ENCODE measurements around the gene RSL1D1. TPM values are rescaled to one million over a fixed set of nuclear protein-coding genes. Genes with fewer than 3 reads are reported as not detected.

RSL1D1 gene
- total and polyA plus RNA-seq, 2 of the 8 experiments (the other 6 are each of a cell fraction or from before 2014, with no cell fraction given), result 41.3 to 292 TPM

DNA sequence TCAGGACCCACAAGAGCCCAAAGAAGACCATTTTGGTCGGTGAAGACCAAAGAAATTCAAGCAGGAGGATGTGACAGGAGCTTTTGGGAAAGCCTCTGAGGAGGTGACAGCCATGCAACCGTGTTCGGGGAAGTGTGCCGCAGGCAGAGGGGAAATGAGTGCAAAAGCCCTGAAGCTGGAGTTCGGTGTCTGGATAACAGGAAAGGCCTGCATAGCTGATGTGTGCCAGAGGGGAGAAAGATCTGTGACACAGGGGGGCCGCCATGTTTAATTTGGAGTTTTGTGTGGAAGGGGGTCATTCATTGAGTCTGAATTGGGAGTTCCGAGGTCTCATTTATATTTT, 53.4 kb downstream of the RSL1D1 start:
- peaks cover 8 to 33% of the 10 kb centered on the region in 2 experiments for H3K79me2 ChIP-seq (ENCODE audit: control insufficient read depth in 1 of 2, insufficient read depth in 2 of 2, low read length in 2 of 2)
- peaks cover 0 to 5% of the 10 kb centered on the region in 2 experiments for H4K20me1 ChIP-seq (replicated peaks in 1 of 2; ENCODE audit: control insufficient read depth in 1 of 2, insufficient read depth in 2 of 2, low read length in 2 of 2)
- H2AK5ac ChIP-seq (ENCODE audit: low read depth, low read length), result no peak overlapping the region
- no peaks in the 10 kb centered on the region; a peak in 1 of 8 replicates for H3K36me3 ChIP-seq (ENCODE audit: control insufficient read depth in 2 of 4, insufficient read depth in 4 of 4, low read length in 3 of 4)
- H3K27me3 ChIP-seq (replicated peaks in 1 of 4; ENCODE audit: control insufficient read depth in 3 of 4, extremely low read depth in 1 of 4, insufficient read depth in 3 of 4, low read length in 3 of 4), result no peaks in the 10 kb centered on the region
- H3K4ac ChIP-seq (replicated peaks; ENCODE audit: insufficient read length, low read depth, low read length), result no peak overlapping the region
- no peak overlapping the region for H3K23ac ChIP-seq (ENCODE audit: insufficient read length)
- H3K27ac ChIP-seq (ENCODE audit: low read depth, low read length), result peak overlapping the region; percentile 81
- H3K4me1 ChIP-seq (replicated peaks in 1 of 4; ENCODE audit: control insufficient read depth in 3 of 4, insufficient read depth in 4 of 4, low read length in 3 of 4), result peaks cover 0 to 6% (median 3%) of the 10 kb centered on the region in 4 experiments; a peak in 4 of 7 replicates
- H2BK120ac ChIP-seq (replicated peaks; ENCODE audit: low read depth, low read length), result no peak overlapping the region
- peaks cover 13% of the 10 kb centered on the region; the same call in 1 of the 2 replicates for H3K79me1 ChIP-seq (ENCODE audit: low read depth, low read length)
- H4K5ac ChIP-seq (ENCODE audit: insufficient read length, low read depth, low read length), result no peak overlapping the region
- peak overlapping the region; percentile 75 to 92 for H3K4me2 ChIP-seq (ENCODE audit: insufficient read depth in 1 of 2, low read depth in 2 of 2, low read length in 2 of 2)
- peak overlapping the region; percentile 63 for H3K18ac ChIP-seq (ENCODE audit: extremely low read depth, low read length)
- DNase-seq (ENCODE audit: low read depth in 1 of 2, low spot score in 2 of 2) (no peak), FAIRE-seq (no peak)
- peaks cover 4% of the 10 kb centered on the region; the same call in 1 of the 2 replicates for H3K23me2 ChIP-seq (ENCODE audit: low read depth, low read length)
- no peak overlapping the region for H3K56ac ChIP-seq (replicated peaks; ENCODE audit: insufficient read length, low read depth, low read length)
- H3K9me3 ChIP-seq (ENCODE audit: insufficient read depth in 2 of 2, low read depth in 1 of 2, low read length in 1 of 2), result no peaks in the 10 kb centered on the region
- peak overlapping the region; percentile 65 to 84 (median 78) for H3K9ac ChIP-seq (replicated peaks in 1 of 4; ENCODE audit: extremely low read depth in 1 of 4, low read depth in 3 of 4, low read length in 3 of 4)
- CTCF ChIA-PET (ENCODE audit: partially characterized antibody), result interaction anchor here (0.9 to 2.4 kb wide), 14 partner anchors 11 to 362 kb away, joined by 3 to 14 read pairs (median 4); no protein-coding TSS in a partner anchor
- 23% methylated on average over 7 of the region's 7 CpGs; no CpG with 5 or more reads in 1 of the 2 experiments for WGBS, 2 experiments (ENCODE audit: extremely low coverage in 1 of 2, insufficient coverage in 1 of 2, insufficient read length in 1 of 2, insufficient replicate concordance in 2 of 2, low coverage in 1 of 2, low lambda C conversion rate in 2 of 2, missing lambda C conversion rate in 1 of 2)
- no peak overlapping the region for H3K14ac ChIP-seq (ENCODE audit: insufficient read length)
- H2BK12ac ChIP-seq (ENCODE audit: low read depth, low read length), result no peak overlapping the region
- no peak overlapping the region for H2BK15ac ChIP-seq (ENCODE audit: low read length)
- peak overlapping the region; percentile 79 for H2BK5ac ChIP-seq (ENCODE audit: low read depth, low read length)
- peak overlapping the region; percentile 4; the same call in 1 of the 2 replicates for H4K8ac ChIP-seq (ENCODE audit: extremely low read depth, insufficient read depth, low read length)
- H4K91ac ChIP-seq (replicated peaks; ENCODE audit: insufficient read length, low read length), result no peak overlapping the region
- no peak overlapping the region for H2BK20ac ChIP-seq (ENCODE audit: low read length)
- POLR2A ChIA-PET (ENCODE audit: partially characterized antibody), result interaction anchor here (0.7 to 1.7 kb wide), 15 partner anchors 9 to 162 kb away, joined by 3 to 8 read pairs (median 4); partner anchors contain the start of genes RSL1D1 and TXNDC11
- no peak overlapping the region for H2AFZ ChIP-seq (ENCODE audit: low read length)
- H3K4me3 ChIP-seq (ENCODE audit: extremely low read depth in 1 of 4, insufficient read depth in 2 of 4, low read depth in 3 of 4, low read length in 4 of 4), result peak overlapping the region; percentile 57 to 96 (median 86)
- TF ChIP-seq KDM4A (IDR thresholded peaks at IDR 0.05; ENCODE audit: low read depth, low read length, severe bottlenecking), result no peak
- 0 out of 4 replicates have a peak, but pooled peaks of 1 of the 2 experiments have one; percentile 49 for TF ChIP-seq SIN3A (conservative IDR thresholded peaks at IDR 0.05 in 1 of 2, IDR thresholded peaks at IDR 0.05 in 1 of 2; ENCODE audit: low read depth in 1 of 2, low read length in 2 of 2)
- TF ChIP-seq YY1 (IDR thresholded peaks at IDR 0.05; ENCODE audit: low read depth, low read length), result peak; percentile 58

Data from H1 (cell line).